Lung (tissue), 12 donors: ENCODE results near the gene AKAP13. TPM values are rescaled to one million over a fixed set of nuclear protein-coding genes. Genes with fewer than 3 reads are reported as not detected.
A peak's percentile ranks its signal among the peaks of the same experiment; 100 is the strongest.

Experiments used
- ATAC-seq: fragments of 200-7000 bp; cut with Tn5 transposase; one replicate; pipeline ENCODE4 v1.9.1; 2020; ENCODE audit warnings: moderate number of reproducible peaks; ENCODE audit not compliant: insufficient read depth, low FRiP score
- DNase-seq, 3 donors: peaks; one replicate each; pipeline ENCODE4 v3.0.0-alpha.2; 2013 to 2017
- H3K27ac ChIP-seq, 2 donors: one replicate each; pipeline ENCODE4 v1.5.1; 2013; ENCODE audit warnings: mild to moderate bottlenecking in 2 of 2, moderate library complexity in 2 of 2, control low read depth in 1 of 2, inconsistent platforms in 1 of 2, low read depth in 1 of 2, low read length in 1 of 2
- H3K27me3 ChIP-seq, 3 donors: one replicate each; pipeline ENCODE4 v1.5.1; 2013; ENCODE audit warnings: low read length in 2 of 3; ENCODE audit not compliant: control insufficient read depth in 3 of 3, insufficient read depth in 3 of 3
- H3K36me3 ChIP-seq, 4 donors: one replicate each; pipeline ENCODE4 v1.5.1; 2013; ENCODE audit warnings: low read length in 4 of 4, mild to moderate bottlenecking in 1 of 4, moderate library complexity in 1 of 4; ENCODE audit not compliant: control insufficient read depth in 4 of 4, insufficient read depth in 4 of 4
- H3K4me1 ChIP-seq, 5 donors: one replicate each; pipeline ENCODE4 v1.5.1; 2013; ENCODE audit warnings: low read length in 5 of 5, mild to moderate bottlenecking in 2 of 5, moderate library complexity in 1 of 5; ENCODE audit not compliant: control insufficient read depth in 5 of 5, insufficient read depth in 5 of 5
- H3K4me3 ChIP-seq: one replicate; pipeline ENCODE4 v1.5.1; 2013; ENCODE audit warnings: mild to moderate bottlenecking, control low read depth, moderate library complexity
- H3K9ac ChIP-seq, 2 donors: one replicate each; pipeline ENCODE4 v1.5.1; 2013; ENCODE audit warnings: low read length in 2 of 2, control low read depth in 1 of 2; ENCODE audit not compliant: insufficient read depth in 1 of 2
- H3K9me3 ChIP-seq, 4 donors: one replicate each; pipeline ENCODE4 v1.5.1; 2013; ENCODE audit warnings: low read length in 3 of 4, mild to moderate bottlenecking in 1 of 4, moderate library complexity in 1 of 4; ENCODE audit not compliant: control insufficient read depth in 4 of 4, insufficient read depth in 3 of 4
- WGBS, 2 donors: extraction: QIAGEN DNeasy Blood & Tissue Kit; methylation state at CpG; one replicate each; pipeline ENCODE4 v1.1.7; 2013; 5-methylcytosine and 5-hydroxymethylcytosine counted together
- polyA plus RNA-seq, 2 donors: library from polyadenylated mRNA; stranded (reverse); fragments of 200-250 nt; gene quantifications; one replicate each; pipeline ENCODE4 v1.2.1, GENCODE V29; 2013
- total RNA-seq, 2 donors: library from RNA; depleted of rRNA in 1 of 2; stranded (reverse); fragments of >200 nt in 1 of 2; gene quantifications; one replicate each; pipeline ENCODE4 v1.2.1, GENCODE V29; 2014 to 2021
- TF ChIP-seq, protein P1 (sequence below): IDR thresholded peaks from 2 replicates; pipeline ENCODE4 v1.5.1; 2012; ENCODE audit warnings: mild to moderate bottlenecking; ENCODE audit errors: control extremely low read depth, extremely low read depth
- donor health status: control.
- donor health status: control.
- donor health status: Bipolar disorder and iron deficiency.
- donor health status: healthy.
- donor health status: DM: yes; HTN: yes; CAD: no.

The AKAP13 gene
- total and polyA plus RNA-seq, 4 donors = 102 to 1,115 (median 259) TPM

- ATAC-seq = no peak
- H3K9ac ChIP-seq = no peak overlapping the region
- 90 to 94% methylated on average over 8 of the region's 8 CpGs for WGBS, 2 donors
- H3K4me3 ChIP-seq = no peak overlapping the region
- DNase-seq = no peak
- H3K36me3 ChIP-seq = no peaks in the 10 kb centered on the region
- peaks cover 0 to 41% (median 4%) of the 10 kb centered on the region in 5 donors for H3K4me1 ChIP-seq
- H3K27me3 ChIP-seq = no peaks in the 10 kb centered on the region
- TF ChIP-seq, protein P1, sequence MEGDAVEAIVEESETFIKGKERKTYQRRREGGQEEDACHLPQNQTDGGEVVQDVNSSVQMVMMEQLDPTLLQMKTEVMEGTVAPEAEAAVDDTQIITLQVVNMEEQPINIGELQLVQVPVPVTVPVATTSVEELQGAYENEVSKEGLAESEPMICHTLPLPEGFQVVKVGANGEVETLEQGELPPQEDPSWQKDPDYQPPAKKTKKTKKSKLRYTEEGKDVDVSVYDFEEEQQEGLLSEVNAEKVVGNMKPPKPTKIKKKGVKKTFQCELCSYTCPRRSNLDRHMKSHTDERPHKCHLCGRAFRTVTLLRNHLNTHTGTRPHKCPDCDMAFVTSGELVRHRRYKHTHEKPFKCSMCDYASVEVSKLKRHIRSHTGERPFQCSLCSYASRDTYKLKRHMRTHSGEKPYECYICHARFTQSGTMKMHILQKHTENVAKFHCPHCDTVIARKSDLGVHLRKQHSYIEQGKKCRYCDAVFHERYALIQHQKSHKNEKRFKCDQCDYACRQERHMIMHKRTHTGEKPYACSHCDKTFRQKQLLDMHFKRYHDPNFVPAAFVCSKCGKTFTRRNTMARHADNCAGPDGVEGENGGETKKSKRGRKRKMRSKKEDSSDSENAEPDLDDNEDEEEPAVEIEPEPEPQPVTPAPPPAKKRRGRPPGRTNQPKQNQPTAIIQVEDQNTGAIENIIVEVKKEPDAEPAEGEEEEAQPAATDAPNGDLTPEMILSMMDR = no peak
- H3K27ac ChIP-seq = no peak overlapping the region
- no peaks in the 10 kb centered on the region for H3K9me3 ChIP-seq
Measured at GRCh38 chr15:85470563-85471271, 90.3 kb downstream of the AKAP13 start.

GRCh38 chr15:85472349-85472748 is 91.9 kb downstream of the AKAP13 start:
- TF ChIP-seq, protein P1 = no peak
- Histone ChIP-seq H3K4me1 (peaks cover 0 to 48% (median 5%) of the 10 kb centered on the region in 5 donors), H3K4me3 (no peak overlapping the region), H3K9ac (no peak overlapping the region), H3K36me3 (no peaks in the 10 kb centered on the region), H3K9me3 (no peaks in the 10 kb centered on the region), H3K27me3 (no peaks in the 10 kb centered on the region), H3K27ac (no peak overlapping the region)
- WGBS, 2 donors = 96 to 98% methylated on average over 2 of the region's 2 CpGs
- ATAC-seq = no peak
- no peak for DNase-seq

DNA sequence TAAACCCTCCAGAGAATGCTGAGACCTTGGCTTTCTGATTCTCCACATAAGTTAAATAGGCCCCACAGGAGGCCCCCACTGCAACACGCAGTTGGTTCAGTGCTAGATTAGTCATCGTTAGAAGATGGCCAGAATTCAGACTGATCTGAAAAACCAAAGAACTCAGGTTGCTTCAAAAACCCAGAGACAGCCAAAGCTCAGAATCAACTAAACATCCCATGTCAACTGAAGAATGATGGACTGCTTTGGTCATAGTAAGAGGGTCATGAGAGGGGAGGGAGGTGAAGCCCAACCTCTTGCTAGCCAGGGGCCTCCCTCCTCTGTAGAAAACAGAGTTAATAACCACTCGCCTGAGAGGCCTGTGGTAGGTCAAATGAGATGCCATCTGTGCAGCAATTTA is 93.1 kb downstream of the AKAP13 start:
- Histone ChIP-seq H3K27me3 (no peaks in the 10 kb centered on the region), H3K9ac (no peak overlapping the region), H3K4me3 (no peak overlapping the region), H3K4me1 (peaks cover 1 to 49% (median 10%) of the 10 kb centered on the region in 5 donors), H3K27ac (peak overlapping the region in 1 of 2 donors; percentile 53), H3K36me3 (no peaks in the 10 kb centered on the region), H3K9me3 (no peaks in the 10 kb centered on the region)
- 56 to 74% methylated on average over 3 of the region's 3 CpGs for WGBS, 2 donors
- DNase-seq (no peak), ATAC-seq (no peak)
- TF ChIP-seq, protein P1 = no peak
